IPS-20b (cell line): ENCODE data around the gene ALS2CL.

ENCODE experiments used
- H3K27ac ChIP-seq: one replicate; pipeline ENCODE4 v1.5.1; 2013; ENCODE audit warnings: low read length
- H3K27me3 ChIP-seq: 2 replicates; pipeline ENCODE4 v1.6.1; 2013; ENCODE audit warnings: mild to moderate bottlenecking, low read length, inconsistent platforms; ENCODE audit not compliant: insufficient read depth
- H3K36me3 ChIP-seq: 2 replicates; pipeline ENCODE4 v1.6.1; 2013; ENCODE audit warnings: low read depth, mild to moderate bottlenecking, inconsistent platforms, low read length, moderate library complexity; ENCODE audit not compliant: insufficient read depth
- H3K4me1 ChIP-seq: 2 replicates; pipeline ENCODE4 v1.6.1; 2013; ENCODE audit warnings: mild to moderate bottlenecking, control low read depth, inconsistent platforms, low read length, moderate library complexity; ENCODE audit not compliant: insufficient read depth
- H3K4me3 ChIP-seq: 2 replicates; pipeline ENCODE4 v1.5.1; 2013; ENCODE audit warnings: mild to moderate bottlenecking, low read length, inconsistent platforms
- H3K9ac ChIP-seq: 2 replicates; pipeline ENCODE4 v1.6.1; 2013; ENCODE audit warnings: low read depth, mild to moderate bottlenecking, inconsistent platforms, low read length, moderate library complexity
- H3K9me3 ChIP-seq: 2 replicates; pipeline ENCODE4 v1.6.1; 2013; ENCODE audit warnings: mild to moderate bottlenecking, low read depth, low read length, inconsistent platforms; ENCODE audit not compliant: insufficient read depth

ALS2CL gene

GRCh38 chr3:46664971-46665762 is 28.3 kb downstream of the ALS2CL start:
- Histone ChIP-seq H3K9ac (no peak overlapping the region), H3K27me3 (no peaks in the 10 kb centered on the region), H3K36me3 (no peaks in the 10 kb centered on the region), H3K9me3 (no peaks in the 10 kb centered on the region), H3K27ac (no peak overlapping the region), H3K4me3 (no peak overlapping the region), H3K4me1 (peaks cover 24% of the 10 kb centered on the region)

- no peak overlapping the region for H3K9ac ChIP-seq
- no peaks in the 10 kb centered on the region for H3K27me3 ChIP-seq
- H3K4me1 ChIP-seq, result peaks cover 31% of the 10 kb centered on the region
- no peaks in the 10 kb centered on the region for H3K36me3 ChIP-seq
- no peak overlapping the region for H3K27ac ChIP-seq
- no peak overlapping the region for H3K4me3 ChIP-seq
- no peaks in the 10 kb centered on the region for H3K9me3 ChIP-seq
Measured at GRCh38 chr3:46664188-46664970, 29.1 kb downstream of the ALS2CL start.

- no peaks in the 10 kb centered on the region for H3K9me3 ChIP-seq
- no peak overlapping the region for H3K4me3 ChIP-seq
- no peaks in the 10 kb centered on the region for H3K36me3 ChIP-seq
- peaks cover 37% of the 10 kb centered on the region for H3K4me1 ChIP-seq
- no peak overlapping the region for H3K27ac ChIP-seq
- H3K27me3 ChIP-seq, result no peaks in the 10 kb centered on the region
- no peak overlapping the region for H3K9ac ChIP-seq
Measured at GRCh38 chr3:46663591-46664135, 29.8 kb downstream of the ALS2CL start.

- Histone ChIP-seq H3K4me1 (peaks cover 37% of the 10 kb centered on the region), H3K9me3 (no peaks in the 10 kb centered on the region), H3K9ac (no peak overlapping the region), H3K36me3 (no peaks in the 10 kb centered on the region), H3K27me3 (no peaks in the 10 kb centered on the region), H3K4me3 (no peak overlapping the region), H3K27ac (no peak overlapping the region)
Measured at GRCh38 chr3:46662771-46663551, 30.5 kb downstream of the ALS2CL start.

DNA sequence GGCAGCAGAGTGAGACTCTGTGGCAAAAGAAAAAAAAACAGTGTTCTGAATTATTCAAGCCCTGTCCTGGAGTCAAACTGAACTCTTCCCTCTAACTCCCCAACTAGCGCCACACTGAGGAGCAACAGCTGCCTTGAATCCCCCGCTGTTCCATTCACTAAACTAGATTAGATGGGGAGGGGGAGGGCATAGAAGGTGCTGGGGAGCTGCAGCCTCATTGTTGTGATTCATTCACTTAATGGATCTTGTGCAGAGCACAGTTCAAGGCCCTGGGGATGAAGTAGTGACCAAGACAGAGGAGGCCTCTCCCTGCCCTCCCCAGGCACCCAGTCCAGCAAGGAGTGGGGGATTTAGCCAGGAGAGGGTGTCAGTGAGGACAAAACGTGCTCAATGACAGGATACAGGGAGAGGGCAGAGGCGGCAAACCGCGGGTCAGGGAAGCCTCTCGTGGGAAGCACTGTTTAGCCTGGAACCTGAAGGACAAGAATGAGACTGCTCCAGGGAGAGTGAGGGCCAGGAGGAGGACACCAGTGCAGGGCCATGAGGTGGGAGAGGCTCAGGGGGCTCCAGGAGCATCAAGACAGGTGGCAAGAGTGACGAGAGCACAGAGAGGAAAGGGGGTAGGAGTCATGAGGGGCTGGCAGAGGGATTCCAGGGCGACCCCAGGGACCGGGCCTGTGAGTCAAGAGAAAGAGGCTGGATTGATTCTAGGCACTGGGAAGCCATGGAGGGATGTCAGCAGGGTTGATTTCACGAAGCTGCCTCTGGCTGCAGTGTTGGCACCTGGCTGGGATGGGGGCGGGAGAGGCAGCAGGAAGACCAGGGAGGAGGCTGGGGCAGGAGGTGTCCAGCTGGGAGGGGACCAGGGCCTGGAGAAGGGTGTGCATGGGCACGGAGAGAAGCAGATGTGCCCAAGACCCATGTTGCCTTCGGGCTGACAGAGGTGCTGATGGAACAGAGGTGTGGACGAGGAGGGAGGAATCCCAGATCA is 31.4 kb downstream of the ALS2CL start:
- Histone ChIP-seq H3K4me1 (peaks cover 39% of the 10 kb centered on the region), H3K27ac (no peak overlapping the region), H3K36me3 (no peaks in the 10 kb centered on the region), H3K27me3 (no peaks in the 10 kb centered on the region), H3K4me3 (no peak overlapping the region), H3K9ac (0 out of 2 replicates have a peak overlapping the region, but pooled peaks have one; percentile 12), H3K9me3 (no peaks in the 10 kb centered on the region)

- Histone ChIP-seq H3K4me3 (no peak overlapping the region), H3K9me3 (no peaks in the 10 kb centered on the region), H3K4me1 (peaks cover 43% of the 10 kb centered on the region), H3K27ac (no peak overlapping the region), H3K9ac (no peak overlapping the region), H3K27me3 (no peaks in the 10 kb centered on the region), H3K36me3 (no peaks in the 10 kb centered on the region)
Measured at GRCh38 chr3:46660543-46661523, 32.6 kb downstream of the ALS2CL start.

DNA sequence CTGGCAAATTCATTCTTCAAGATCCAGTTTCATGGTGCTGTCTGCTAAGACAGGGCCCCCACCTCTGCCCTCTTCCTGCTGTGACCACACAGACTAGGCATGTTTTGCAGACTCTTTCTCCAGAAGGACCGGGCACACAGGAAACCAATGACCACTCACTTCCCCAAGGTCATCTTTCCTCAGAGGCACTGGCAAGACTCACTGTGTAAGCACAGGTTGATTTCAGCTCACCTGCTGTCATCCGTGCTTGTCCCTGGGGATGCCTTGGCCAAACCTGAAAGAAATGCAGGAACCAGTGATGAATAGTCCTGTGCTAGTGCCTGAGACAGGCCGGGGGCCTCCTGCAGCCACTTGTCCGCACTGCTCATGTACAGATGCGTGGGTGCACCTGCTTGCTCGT is 33.5 kb downstream of the ALS2CL start:
- no peak overlapping the region for H3K27ac ChIP-seq
- no peaks in the 10 kb centered on the region for H3K36me3 ChIP-seq
- no peaks in the 10 kb centered on the region for H3K9me3 ChIP-seq
- no peak overlapping the region for H3K9ac ChIP-seq
- H3K4me3 ChIP-seq, result no peak overlapping the region
- H3K4me1 ChIP-seq, result peaks cover 43% of the 10 kb centered on the region
- H3K27me3 ChIP-seq, result no peaks in the 10 kb centered on the region

DNA sequence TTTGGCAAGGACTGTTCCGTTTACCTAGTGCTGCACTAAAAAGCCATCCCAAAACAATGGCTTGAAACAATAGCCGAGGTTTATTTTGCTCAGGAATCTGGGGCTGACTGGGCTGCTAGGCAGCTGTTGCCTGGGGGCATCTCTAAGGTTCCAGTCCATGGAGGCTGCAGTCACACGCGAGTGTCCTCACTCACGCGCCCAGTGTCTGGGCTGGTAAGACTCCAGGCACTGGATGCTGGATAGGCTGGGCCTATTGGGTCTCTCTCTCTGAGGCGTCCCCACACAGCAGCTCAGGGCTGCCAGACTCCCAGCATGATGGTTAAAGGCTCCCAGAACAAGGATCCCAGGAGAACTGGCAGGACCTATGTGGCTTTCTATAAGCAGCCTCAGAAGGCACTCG is 34.2 kb downstream of the ALS2CL start:
- Histone ChIP-seq H3K4me3 (0 out of 2 replicates have a peak overlapping the region, but pooled peaks have one; percentile 8), H3K9ac (no peak overlapping the region), H3K4me1 (peaks cover 43% of the 10 kb centered on the region), H3K27me3 (no peaks in the 10 kb centered on the region), H3K27ac (no peak overlapping the region), H3K36me3 (no peaks in the 10 kb centered on the region), H3K9me3 (no peaks in the 10 kb centered on the region)

DNA sequence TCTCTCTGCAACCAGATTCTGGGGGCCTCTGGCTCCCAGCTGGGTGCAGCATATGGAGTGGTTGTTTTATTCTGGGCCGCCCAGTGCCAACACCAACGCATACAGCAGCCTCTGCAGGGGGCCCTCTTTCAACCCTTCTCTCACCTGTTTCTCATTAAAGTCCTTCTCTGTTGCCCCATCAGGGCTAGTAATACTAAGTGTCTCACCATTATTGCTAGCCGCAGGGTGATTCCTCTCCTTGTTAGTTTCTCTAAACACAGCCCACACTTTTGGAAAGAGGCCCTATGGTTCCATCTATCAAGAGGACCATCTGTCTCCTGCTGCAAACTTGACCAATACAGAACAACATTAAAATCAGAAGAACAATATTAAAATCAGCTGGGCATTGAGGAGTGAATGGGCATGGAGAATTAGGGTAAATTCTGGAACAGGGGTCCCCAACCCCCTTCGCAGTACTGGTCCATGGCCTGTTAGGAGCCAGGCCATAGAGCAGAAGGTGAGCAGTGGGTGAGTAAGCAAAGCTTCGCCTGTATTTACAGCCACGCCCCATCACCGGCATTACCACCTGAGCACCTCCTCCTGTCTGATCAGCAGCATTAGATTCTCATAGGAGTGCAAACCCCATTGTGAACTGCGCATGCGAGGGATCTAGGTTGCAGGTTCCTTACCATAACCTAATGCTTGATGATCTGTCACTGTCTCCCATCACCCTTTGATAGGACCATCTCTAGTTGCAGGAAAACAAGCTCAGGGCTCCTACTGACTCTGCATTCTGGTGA is 36.5 kb downstream of the ALS2CL start:
- Histone ChIP-seq H3K4me1 (peaks cover 36% of the 10 kb centered on the region), H3K27me3 (no peaks in the 10 kb centered on the region), H3K27ac (no peak overlapping the region), H3K9ac (no peak overlapping the region), H3K9me3 (peaks cover 8% of the 10 kb centered on the region), H3K4me3 (no peak overlapping the region), H3K36me3 (no peaks in the 10 kb centered on the region)
